GM12801 (cell line): Measurements from ENCODE around the gene SPRR3.

Source experiments
- TF ChIP-seq, protein P1 (sequence below): IDR thresholded peaks from one replicate; pipeline ENCODE4 v1.5.1; 2011; ENCODE audit warnings: control low read depth; ENCODE audit not compliant: insufficient read length; ENCODE audit errors: extremely low read depth

SPRR3 gene, protein sequence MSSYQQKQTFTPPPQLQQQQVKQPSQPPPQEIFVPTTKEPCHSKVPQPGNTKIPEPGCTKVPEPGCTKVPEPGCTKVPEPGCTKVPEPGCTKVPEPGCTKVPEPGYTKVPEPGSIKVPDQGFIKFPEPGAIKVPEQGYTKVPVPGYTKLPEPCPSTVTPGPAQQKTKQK

DNA sequence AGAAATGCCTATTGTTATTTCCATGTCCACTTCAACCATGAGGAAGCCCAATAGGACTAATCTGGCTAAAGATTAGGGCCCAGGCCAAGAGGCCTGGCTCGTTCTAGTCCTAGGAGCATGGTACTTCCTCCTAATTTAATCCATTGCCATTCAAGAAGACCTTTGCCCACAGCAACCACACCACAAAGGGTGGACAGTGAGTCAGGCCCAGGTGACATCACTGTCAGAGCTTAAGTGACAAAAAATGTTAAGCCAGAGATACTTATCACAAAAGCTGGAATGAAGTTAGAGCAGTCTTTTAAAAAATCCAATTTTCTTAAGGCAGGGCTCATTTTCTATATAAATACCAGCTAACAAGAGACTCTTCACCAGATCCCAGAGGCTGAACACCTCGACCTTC lies at the start of gene SPRR3:
Gene SPRR3 (plus strand): TSS at position 368 of the 400 bp plus-strand sequence. CDS start 1,272 bp downstream, outside the sequence.
- TF ChIP-seq, protein P1, sequence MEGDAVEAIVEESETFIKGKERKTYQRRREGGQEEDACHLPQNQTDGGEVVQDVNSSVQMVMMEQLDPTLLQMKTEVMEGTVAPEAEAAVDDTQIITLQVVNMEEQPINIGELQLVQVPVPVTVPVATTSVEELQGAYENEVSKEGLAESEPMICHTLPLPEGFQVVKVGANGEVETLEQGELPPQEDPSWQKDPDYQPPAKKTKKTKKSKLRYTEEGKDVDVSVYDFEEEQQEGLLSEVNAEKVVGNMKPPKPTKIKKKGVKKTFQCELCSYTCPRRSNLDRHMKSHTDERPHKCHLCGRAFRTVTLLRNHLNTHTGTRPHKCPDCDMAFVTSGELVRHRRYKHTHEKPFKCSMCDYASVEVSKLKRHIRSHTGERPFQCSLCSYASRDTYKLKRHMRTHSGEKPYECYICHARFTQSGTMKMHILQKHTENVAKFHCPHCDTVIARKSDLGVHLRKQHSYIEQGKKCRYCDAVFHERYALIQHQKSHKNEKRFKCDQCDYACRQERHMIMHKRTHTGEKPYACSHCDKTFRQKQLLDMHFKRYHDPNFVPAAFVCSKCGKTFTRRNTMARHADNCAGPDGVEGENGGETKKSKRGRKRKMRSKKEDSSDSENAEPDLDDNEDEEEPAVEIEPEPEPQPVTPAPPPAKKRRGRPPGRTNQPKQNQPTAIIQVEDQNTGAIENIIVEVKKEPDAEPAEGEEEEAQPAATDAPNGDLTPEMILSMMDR, result no peak

DNA sequence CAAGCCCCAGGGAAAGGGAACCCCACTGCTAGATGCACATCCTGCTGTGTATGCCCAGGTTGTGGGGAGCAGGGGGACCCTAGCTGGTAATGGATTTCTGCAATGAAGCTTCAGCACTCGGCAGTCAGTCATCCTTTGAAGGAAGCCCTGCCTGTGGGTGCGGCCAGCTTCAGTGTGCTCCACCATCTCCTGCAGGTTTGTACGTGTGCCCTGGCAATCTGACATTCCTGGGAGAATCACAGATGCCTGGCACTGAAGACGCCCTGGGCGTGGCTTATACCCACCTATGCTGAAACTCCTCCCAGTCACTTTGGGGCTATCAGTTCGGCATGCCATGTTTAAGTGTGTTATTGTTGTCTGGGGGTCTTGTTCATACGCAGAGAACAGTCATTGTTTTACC lies 47.8 kb upstream of the SPRR3 start:
- TF ChIP-seq, protein P1, result no peak

DNA sequence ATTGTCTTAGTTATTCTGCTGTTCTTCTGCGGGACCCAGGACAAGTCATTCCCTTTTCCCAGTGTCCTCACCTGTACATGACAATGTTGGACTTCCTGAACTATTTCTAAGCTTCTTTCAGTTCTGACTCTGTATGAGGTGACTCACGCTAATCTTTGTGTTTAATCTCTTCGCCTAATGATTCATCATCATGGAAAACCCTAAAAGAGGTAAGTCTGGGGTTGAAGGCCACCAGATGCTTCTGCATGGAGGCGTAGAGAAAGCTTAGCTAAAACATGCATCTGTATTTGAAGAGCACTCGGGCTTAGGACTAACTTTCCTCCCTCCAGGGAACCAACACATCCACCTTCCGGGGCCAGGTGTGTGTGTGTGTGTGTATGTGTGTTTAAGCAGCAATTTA lies 47.1 kb upstream of the SPRR3 start:
- TF ChIP-seq, protein P1, result no peak

DNA sequence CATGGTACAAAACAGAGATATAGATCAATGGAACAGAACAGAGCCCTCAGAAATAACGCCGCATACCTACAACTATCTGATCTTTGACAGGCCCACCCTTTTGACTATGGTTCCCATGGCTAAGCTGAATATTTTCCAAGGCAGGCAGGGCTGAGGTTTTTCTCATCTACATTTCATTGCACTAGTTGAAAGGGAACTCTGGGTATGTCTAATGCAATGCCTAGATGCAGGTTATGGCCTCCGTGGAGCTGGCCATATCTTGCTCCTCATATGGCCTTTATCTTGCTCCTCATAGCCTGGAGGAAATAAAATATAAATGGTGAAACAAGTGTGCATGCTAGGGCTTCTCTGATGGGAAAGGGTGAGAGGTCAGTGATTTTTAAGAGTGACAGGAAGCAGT lies 44.0 kb upstream of the SPRR3 start:
- TF ChIP-seq, protein P1, result no peak

DNA sequence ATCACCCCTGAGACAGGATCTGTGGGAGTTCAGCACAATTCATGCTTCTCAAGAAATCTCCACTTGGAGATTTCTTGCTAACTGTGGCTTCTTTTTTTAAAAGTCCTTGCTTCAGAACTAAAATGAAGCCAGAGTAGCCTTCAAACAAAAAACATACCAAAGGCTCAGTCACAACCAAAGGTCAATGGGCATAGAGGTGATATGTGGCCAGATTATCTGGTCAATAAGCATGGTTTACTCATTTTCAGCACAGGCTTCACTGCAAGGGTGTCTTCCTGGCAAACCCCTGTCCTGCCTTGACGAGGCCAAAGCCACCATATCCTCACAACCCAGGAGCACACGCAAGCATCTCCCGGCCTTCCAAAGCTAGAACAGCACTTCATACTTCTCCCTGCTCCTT lies 42.3 kb upstream of the SPRR3 start:
- TF ChIP-seq, protein P1, result no peak

DNA sequence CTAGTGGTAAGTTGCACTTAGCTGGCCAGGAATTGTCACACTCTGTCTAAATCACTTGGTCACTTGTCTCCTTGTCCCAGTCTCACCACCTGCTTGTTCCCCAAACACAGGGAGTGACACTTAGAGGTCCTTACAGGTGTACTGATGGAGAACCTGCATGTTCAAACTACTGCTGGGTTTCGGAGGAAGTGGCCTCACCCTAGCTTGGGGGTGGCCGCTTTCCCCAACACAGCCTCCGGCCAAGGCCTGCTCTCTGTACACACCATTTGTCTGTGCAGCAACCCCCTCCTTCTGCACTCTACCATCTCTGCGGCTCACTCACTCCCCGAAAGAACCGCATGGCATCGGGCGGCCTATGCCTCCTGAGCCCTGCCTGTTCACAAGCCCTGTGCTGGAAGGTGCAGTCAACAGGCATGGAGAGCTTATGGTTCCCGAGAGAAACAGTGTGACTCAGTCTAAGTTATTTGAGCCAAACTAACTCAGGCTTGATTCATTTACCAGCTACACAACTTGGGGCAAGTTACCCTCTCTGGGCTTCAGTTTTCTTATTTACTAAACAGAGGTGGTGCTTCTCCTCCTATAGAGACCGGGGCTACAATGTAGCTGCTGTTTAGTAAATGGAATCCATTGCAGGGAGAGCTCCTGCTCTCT lies 41.6 kb upstream of the SPRR3 start:
- TF ChIP-seq, protein P1, result no peak

DNA sequence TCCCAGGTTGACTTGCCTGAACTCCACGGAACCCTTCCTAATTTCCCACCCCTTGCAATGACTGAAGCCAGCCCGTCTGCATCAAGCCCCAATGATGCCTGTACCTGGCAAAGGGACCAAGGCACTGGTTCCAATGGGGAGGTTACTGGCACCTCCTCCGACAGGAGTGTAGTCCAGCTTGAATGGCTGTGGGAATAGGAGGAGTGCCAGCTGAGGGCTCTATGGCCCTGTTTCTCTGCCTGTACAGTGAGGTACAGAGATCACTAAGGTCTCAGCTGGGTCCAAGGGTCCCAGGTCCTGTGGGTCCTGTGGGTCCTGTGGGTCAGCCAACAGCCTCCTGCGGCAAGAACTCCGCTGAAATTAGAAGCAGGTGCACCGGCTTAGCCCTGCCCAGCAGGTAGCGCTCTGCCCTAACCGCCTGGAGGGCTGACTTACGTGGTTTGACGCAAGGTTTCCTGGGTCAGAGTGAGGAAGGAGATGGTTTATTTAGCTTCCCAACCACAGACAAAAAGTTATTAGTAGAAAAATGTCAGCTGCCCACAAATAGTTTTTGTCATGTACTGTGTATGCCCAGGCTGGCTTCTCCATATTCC lies 41.0 kb upstream of the SPRR3 start:
- TF ChIP-seq, protein P1, result no peak
